T-helper 17 cell (primary cell): ENCODE results near the gene MLLT11. TPM values are rescaled to one million over a fixed set of nuclear protein-coding genes. Genes with fewer than 3 reads are reported as not detected.

ENCODE experiments used
- ATAC-seq: fragments of 150-1000 bp; cut with Tn5 transposase; 2 replicates; pipeline ENCODE4 v1.10.0; 2021; ENCODE audit warnings: mild to moderate bottlenecking, moderate library complexity
- DNase-seq, 3 donors: peaks; one replicate each; pipeline versions ENCODE4 v3.0.0 to v3.0.0-alpha.2; 2020 to 2021
- H3K9me3 ChIP-seq: one replicate; pipeline ENCODE4 v1.7.0; 2013; ENCODE audit warnings: low read length, mild to moderate bottlenecking; ENCODE audit not compliant: control insufficient read depth, poor library complexity, severe bottlenecking
- H3K27ac Mint-ChIP-seq: one replicate; pipeline ENCODE4 v1.8.0; 2022; ENCODE audit warnings: mild to moderate bottlenecking, moderate library complexity, mixed read lengths
- H3K27me3 Mint-ChIP-seq: one replicate; pipeline ENCODE4 v1.8.0; 2022; ENCODE audit warnings: mixed read lengths
- H3K36me3 Mint-ChIP-seq: one replicate; pipeline ENCODE4 v1.8.0; 2022; ENCODE audit warnings: low read depth, mixed read lengths
- H3K4me1 Mint-ChIP-seq: one replicate; pipeline ENCODE4 v1.8.0; 2022; ENCODE audit warnings: mild to moderate bottlenecking, mixed read lengths
- H3K4me3 Mint-ChIP-seq: one replicate; pipeline ENCODE4 v1.8.0; 2022; ENCODE audit warnings: mild to moderate bottlenecking, moderate library complexity, mixed read lengths
- total RNA-seq, 4 donors: library from RNA in 2 of 4; stranded (reverse) in 2 of 4; gene quantifications; one replicate each; pipeline ENCODE4 v1.2.3 and lab custom pipeline; 2022 to 2026

The MLLT11 gene
- total RNA-seq, 2 donors from 2014 or later, result 4.0 to 5.0 TPM

DNA sequence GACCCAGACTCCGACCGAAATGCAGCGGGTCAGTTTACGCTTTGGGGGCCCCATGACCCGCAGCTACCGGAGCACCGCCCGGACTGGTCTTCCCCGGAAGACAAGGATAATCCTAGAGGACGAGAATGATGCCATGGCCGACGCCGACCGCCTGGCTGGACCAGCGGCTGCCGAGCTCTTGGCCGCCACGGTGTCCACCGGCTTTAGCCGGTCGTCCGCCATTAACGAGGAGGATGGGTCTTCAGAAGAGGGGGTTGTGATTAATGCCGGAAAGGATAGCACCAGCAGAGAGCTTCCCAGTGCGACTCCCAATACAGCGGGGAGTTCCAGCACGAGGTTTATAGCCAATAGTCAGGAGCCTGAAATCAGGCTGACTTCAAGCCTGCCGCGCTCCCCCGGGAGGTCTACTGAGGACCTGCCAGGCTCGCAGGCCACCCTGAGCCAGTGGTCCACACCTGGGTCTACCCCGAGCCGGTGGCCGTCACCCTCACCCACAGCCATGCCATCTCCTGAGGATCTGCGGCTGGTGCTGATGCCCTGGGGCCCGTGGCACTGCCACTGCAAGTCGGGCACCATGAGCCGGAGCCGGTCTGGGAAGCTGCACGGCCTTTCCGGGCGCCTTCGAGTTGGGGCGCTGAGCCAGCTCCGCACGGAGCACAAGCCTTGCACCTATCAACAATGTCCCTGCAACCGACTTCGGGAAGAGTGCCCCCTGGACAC, 12.1 kb upstream of the MLLT11 start:
- DNase-seq (peak; percentile 31 to 42 (median 40)), ATAC-seq (peak; percentile 78)
- no peaks in the 10 kb centered on the region for H3K27me3 Mint-ChIP-seq
- H3K36me3 Mint-ChIP-seq, result peaks cover 3% of the 10 kb centered on the region
- no peaks in the 10 kb centered on the region for H3K9me3 ChIP-seq
- peak overlapping the region; percentile 90 for H3K27ac Mint-ChIP-seq
- peak overlapping the region; percentile 91 for H3K4me3 Mint-ChIP-seq
- peaks cover 50% of the 10 kb centered on the region for H3K4me1 Mint-ChIP-seq

DNA sequence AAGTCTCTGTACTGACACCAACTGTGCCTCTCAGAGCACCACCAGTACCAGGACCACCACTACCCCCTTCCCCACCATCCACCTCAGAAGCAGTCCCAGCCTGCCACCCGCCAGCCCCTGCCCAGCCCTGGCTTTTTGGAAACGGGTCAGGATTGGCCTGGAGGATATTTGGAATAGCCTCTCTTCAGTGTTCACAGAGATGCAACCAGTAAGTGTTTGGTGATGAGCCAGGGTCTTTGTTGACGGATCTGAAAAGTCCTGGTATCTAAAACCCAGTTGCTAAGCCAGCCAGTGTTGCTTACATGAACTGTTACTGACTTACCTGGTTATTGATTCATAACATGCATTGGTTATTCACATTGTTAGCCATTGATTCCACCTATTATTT, 11.6 kb upstream of the MLLT11 start:
- ATAC-seq (peak; percentile 25), DNase-seq (no peak)
- peaks cover under 1% of the 10 kb centered on the region for H3K36me3 Mint-ChIP-seq
- peak overlapping the region; percentile 91 for H3K4me3 Mint-ChIP-seq
- peaks cover 46% of the 10 kb centered on the region for H3K4me1 Mint-ChIP-seq
- no peaks in the 10 kb centered on the region for H3K27me3 Mint-ChIP-seq
- H3K27ac Mint-ChIP-seq, result peak overlapping the region; percentile 90
- H3K9me3 ChIP-seq, result no peaks in the 10 kb centered on the region

DNA sequence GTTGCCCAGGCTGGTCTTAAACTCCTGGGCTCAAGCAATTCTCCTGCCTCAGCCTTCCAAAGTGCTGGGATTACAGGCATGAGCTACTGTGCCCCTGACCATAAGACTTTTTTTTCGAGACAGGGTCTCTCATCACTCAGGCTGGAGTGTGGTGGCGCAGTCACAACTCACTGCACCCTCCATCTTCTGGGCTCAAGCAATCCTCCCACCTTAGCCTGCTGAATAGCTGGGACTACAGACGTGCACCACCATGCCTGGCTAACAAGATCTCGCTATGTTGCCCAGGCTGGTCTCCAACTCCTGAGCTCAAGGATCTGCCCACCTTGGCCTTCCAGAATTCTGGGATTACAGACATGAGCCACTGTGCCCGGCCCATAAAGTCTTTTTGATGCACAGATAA, 10.7 kb upstream of the MLLT11 start:
- ATAC-seq, result no peak
- no peaks in the 10 kb centered on the region for H3K9me3 ChIP-seq
- Mint-ChIP-seq H3K27ac (peak overlapping the region; percentile 90), H3K27me3 (no peaks in the 10 kb centered on the region), H3K4me1 (peaks cover 47% of the 10 kb centered on the region), H3K36me3 (peaks cover 3% of the 10 kb centered on the region), H3K4me3 (no peak overlapping the region)
- DNase-seq, result no peak

DNA sequence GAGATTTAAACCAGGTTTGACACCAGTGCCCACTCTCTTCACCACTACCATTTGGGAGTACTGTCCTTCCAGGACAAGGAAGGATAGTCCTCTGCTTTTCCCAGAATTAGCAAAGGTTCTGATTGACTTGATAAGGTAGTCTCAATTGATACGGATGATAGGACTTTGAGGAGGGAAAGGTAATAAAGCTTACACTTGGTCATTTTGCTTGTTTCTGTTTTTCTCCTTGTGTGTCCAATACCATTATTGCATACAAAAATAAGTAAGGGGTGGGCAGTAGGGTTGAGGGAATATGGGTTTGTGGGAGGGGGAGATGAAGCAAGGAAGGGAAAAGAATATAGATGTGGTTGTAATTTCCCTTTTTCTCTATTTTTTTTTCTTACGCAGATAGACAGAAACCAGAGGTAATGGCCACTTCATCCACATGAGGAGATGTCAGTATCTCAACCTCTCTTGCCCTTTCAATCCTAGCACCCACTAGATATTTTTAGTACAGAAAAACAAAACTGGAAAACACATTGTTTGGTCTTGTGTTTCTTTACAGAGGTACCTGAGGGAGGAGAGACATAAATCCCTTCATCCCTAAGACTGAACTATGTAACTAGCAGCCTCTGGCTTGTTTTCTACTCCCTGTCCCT, 10.0 kb upstream of the MLLT11 start:
- Mint-ChIP-seq H3K27me3 (no peaks in the 10 kb centered on the region), H3K36me3 (peaks cover 7% of the 10 kb centered on the region), H3K4me3 (no peak overlapping the region), H3K27ac (peak overlapping the region; percentile 90), H3K4me1 (peaks cover 49% of the 10 kb centered on the region)
- ATAC-seq, result no peak
- no peak for DNase-seq
- no peaks in the 10 kb centered on the region for H3K9me3 ChIP-seq

DNA sequence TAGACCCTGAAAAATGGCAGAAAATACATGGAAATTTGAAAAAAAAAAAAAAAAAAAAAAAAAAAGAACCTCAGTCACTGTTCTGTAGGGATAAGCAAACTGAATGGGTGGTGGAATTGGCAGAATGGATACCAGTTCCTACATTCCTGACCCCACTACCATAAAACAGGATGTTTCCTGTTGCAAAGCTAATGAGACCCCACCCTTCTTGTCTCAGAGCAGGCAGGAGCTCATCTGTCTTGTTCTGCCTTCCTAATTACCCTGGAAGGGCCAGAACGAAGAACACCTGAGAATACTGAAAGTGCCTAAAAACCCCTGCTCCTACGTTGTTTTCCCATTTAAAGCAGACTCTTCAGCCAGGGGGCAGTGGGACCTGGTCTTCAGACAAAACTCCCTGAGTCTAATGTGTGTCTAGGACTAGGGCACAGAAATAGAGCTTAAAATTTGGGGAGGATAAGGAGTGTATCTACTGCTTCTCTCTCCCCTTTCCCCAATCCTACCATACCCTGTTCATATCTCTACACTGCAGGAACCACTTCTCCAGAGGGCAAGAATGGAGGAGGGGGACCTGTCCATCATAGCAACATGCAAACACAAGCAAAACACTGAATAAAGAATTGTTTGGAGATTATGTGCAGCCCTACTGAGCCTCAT, 8.7 kb upstream of the MLLT11 start:
- no peak for ATAC-seq
- Mint-ChIP-seq H3K36me3 (peaks cover 9% of the 10 kb centered on the region), H3K4me3 (no peak overlapping the region), H3K4me1 (peaks cover 59% of the 10 kb centered on the region), H3K27ac (peak overlapping the region; percentile 99), H3K27me3 (no peaks in the 10 kb centered on the region)
- no peaks in the 10 kb centered on the region for H3K9me3 ChIP-seq
- DNase-seq, result no peak

DNA sequence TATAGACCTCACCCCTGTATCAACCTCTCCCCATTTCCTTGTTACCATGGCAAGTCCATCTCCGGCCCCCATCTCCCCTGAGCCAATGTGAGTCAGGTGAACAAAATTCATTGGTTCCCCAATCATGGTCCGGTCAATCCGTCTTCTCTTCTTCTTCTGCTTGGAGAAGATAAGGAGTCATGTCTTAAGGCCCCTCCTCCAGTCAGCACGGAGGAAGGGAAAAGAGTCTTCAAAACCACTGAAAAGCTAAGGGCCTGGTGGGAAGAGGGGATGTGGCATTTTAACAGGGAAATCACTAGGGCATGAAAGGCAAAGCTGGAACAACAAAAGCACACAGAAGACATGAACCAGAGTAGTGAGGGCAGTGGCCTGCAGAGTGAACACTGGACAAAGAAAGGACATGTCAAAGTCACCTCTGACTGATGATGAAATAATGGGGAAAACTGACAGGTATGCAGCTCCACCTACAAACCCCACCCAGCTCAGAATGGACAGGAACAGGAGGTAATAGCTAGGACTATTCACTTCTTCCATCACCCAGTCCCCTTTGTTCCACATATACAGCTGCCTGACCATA, 5.1 kb upstream of the MLLT11 start:
- Mint-ChIP-seq H3K27me3 (no peaks in the 10 kb centered on the region), H3K4me1 (peaks cover 62% of the 10 kb centered on the region), H3K36me3 (peaks cover 29% of the 10 kb centered on the region), H3K27ac (peak overlapping the region; percentile 99), H3K4me3 (peak overlapping the region; percentile 98)
- ATAC-seq (no peak), DNase-seq (no peak)
- no peaks in the 10 kb centered on the region for H3K9me3 ChIP-seq

DNA sequence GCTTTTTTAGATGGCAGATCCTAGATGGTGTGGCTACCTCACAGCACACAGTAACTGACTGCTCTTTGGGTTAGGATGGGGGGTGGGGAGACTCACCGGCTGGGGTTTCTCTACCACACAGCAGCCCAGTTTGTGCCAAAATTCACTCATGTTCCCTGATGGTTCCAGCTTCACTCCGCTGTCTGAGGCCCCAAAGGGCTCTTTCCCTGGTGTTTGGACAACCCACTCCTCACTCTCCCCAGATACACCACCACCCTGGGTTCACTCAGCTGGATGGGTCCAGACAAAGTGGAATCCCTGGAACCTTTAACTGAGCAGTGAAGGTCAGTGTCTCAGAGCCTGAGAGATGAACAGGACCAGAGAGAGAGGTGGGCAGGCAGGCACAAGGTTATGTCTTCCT, 4.6 kb upstream of the MLLT11 start:
- Mint-ChIP-seq H3K27me3 (no peaks in the 10 kb centered on the region), H3K4me3 (peak overlapping the region; percentile 98), H3K36me3 (peaks cover 29% of the 10 kb centered on the region), H3K4me1 (peaks cover 66% of the 10 kb centered on the region), H3K27ac (peak overlapping the region; percentile 99)
- DNase-seq, result no peak
- no peaks in the 10 kb centered on the region for H3K9me3 ChIP-seq
- ATAC-seq, result no peak

DNA sequence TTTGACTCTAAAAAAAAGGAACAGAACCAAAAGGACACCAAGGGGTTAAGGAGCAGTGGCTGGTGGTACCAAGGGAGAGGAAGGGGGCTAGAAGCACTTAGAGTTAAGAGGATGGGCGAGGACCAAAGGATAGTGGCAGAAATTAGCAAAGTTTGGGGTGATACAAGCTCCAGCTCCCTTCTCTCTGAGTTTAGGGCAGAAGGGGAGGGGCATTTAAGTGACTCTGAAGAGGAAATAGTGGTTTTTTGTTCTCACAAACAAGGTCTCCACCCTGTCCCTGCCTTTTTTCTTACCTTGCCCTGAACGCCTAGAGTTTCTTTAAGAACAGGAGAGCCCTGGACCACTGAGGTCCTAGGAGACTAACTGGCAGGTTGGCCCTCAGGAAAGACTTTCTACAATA, 4.0 kb upstream of the MLLT11 start:
- Mint-ChIP-seq H3K27ac (peak overlapping the region; percentile 99), H3K27me3 (no peaks in the 10 kb centered on the region), H3K4me3 (peak overlapping the region; percentile 98), H3K36me3 (peaks cover 29% of the 10 kb centered on the region), H3K4me1 (peaks cover 67% of the 10 kb centered on the region)
- peak; percentile 48 for ATAC-seq
- no peak for DNase-seq
- no peaks in the 10 kb centered on the region for H3K9me3 ChIP-seq

DNA sequence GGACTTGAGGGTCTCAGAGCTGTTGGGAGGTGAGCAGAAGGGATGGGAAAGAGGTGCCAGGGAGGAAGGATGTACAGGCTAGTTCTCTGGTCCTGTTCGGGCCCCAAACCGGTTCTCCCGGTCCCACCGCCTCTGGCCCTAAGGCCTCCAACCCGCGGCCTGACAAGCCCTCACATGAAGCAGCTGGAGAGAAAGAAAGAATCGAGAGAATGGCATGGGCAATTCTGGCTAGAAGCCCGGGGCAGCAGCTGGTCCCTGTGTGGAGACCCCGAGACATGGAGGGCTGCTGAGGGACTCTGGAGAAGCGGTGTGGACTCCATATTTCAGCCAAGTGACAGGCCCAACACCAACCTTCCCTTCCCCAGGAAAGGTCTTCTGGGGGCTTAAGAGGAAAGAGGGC, 1.5 kb upstream of the MLLT11 start:
- no peaks in the 10 kb centered on the region for H3K9me3 ChIP-seq
- Mint-ChIP-seq H3K4me3 (peak overlapping the region; percentile 98), H3K27ac (peak overlapping the region; percentile 99), H3K36me3 (peaks cover 29% of the 10 kb centered on the region), H3K27me3 (no peaks in the 10 kb centered on the region), H3K4me1 (peaks cover 56% of the 10 kb centered on the region)
- DNase-seq (no peak), ATAC-seq (no peak)

DNA sequence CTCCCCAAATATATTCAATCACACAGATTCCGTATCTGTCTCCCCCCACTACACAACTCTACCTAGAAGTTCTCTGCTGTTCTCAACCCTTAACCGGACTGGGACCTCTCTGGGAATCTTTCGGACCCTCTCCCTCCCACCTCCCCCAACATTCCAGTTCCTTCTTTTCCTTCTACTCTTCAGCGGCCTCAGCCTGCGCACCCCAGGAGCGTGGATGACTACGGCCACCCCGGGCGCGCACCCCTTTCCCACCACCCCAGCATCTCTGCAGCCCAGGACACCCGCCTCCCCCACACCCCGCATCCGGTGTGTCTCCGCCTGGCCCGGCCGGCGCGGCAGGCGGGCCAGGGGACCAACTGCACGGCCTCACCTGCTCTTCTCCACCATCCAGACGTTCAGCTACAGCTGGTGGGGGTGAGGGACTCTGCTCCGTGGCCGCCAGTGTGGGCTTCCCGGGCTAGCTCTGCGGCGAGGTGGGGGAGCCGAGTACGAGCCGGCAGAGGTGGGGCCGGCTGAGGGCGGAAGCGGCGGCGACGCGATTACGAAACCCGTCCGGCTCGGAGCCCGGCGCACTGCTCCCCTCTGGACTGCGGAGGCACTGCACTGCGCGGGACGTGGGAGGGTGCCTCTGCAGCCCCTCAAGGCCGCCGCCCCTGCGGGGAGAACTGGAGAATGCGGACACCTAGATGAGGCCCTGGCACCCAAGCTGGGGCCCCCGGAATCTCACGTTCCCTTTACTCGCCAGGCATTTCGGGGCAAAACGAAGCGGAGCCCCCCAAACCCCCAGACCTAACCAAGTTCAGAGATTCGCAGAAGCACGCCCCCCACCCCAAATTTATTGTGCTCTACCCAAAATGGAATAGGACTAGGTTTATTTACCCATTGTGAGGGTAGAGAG, 839 bp upstream of the MLLT11 start, which contains the start of gene CDC42SE1:
Gene CDC42SE1 (minus strand): TSS at position 514 of the 898 bp plus-strand sequence. CDS start 3,892 bp downstream, outside the sequence.
- DNase-seq, result peak; percentile 76 to 78 (median 76)
- peaks cover 27% of the 10 kb centered on the region for H3K36me3 Mint-ChIP-seq
- H3K9me3 ChIP-seq, result no peaks in the 10 kb centered on the region
- H3K27me3 Mint-ChIP-seq, result no peaks in the 10 kb centered on the region
- H3K27ac Mint-ChIP-seq, result peak within 1 kb of the TSS; percentile 99
- peaks cover 53% of the 10 kb centered on the region for H3K4me1 Mint-ChIP-seq
- ATAC-seq, result peak; percentile 82
- H3K4me3 Mint-ChIP-seq, result peak within 1 kb of the TSS; percentile 98

DNA sequence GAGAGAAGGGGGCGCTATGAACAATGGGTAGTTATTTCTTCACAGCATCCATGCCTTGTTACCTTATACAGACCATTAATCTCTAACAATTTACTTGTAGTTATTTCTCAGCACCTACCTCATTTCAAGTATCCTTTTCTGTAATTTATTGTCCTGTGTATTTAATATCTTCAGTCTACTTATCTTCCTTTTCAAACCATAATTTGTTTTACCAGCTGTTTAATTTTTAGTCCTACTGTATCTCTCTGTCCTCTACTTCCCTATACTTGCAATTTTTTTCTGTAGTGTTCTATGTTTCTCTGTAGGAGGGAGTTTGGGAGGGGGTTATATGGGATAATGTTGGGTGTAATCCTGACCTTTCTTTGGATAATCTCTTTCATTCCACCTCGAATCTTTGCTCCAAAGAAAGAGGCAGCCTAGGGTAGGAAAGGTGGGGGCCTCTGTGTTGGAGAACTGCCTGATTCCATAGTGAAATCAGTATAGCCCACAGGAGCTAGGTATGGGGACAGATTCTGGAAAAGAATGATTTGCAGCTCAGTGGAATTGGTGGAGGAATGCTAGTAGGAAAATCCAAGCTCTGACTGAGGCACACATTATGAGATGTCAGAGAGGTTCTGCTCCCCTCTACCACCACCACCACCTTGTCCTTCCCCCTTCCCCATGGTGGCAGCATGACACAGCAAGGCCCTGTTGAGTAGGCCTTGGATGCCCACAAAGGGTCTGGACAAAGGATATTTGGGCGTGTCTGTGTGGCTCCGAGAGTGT, 642 bp downstream of the MLLT11 start:
- ATAC-seq, result no peak
- no peak for DNase-seq
- Mint-ChIP-seq H3K4me1 (peaks cover 42% of the 10 kb centered on the region), H3K4me3 (peak overlapping the region; percentile 98), H3K36me3 (peaks cover 24% of the 10 kb centered on the region), H3K27ac (peak overlapping the region; percentile 99), H3K27me3 (no peaks in the 10 kb centered on the region)
- no peaks in the 10 kb centered on the region for H3K9me3 ChIP-seq

DNA sequence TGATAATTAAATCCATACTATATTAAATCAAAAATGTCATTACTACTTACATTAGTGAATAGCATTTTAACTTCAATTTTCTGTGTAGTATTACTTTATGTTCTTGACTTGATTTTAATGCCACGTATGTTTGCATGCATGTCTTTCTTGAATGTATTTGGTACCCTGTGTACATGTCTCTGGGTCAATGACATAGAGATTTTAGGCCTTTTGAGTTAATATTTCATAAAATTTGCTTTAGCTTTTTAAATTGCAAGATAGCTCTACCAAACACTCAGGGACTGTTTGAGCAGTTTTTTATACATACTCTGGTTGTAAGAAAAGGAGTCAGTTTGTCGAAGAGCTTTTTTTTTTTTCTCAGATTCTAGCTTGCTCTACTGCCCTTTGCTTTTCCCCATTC, 1.5 kb downstream of the MLLT11 start:
- Mint-ChIP-seq H3K27me3 (no peaks in the 10 kb centered on the region), H3K36me3 (peaks cover 21% of the 10 kb centered on the region), H3K4me1 (peaks cover 33% of the 10 kb centered on the region), H3K27ac (no peak overlapping the region), H3K4me3 (no peak overlapping the region)
- ATAC-seq (no peak), DNase-seq (no peak)
- no peaks in the 10 kb centered on the region for H3K9me3 ChIP-seq
